Neural progenitor cell (in vitro differentiated cells): ENCODE measurements around the gene PEX11G.

Experiments used
- EZH2 ChIP-seq: fragments of 200-600 bp; sonication (generic); IDR thresholded peaks from 2 replicates; pipeline ENCODE4 v1.6.1; 2017; ENCODE audit warnings: antibody characterized with exemption, mild to moderate bottlenecking, moderate library complexity
- EZH2phosphoT487 ChIP-seq: fragments of 200-600 bp; sonication (generic); IDR thresholded peaks from 2 replicates; pipeline ENCODE4 v1.6.1; 2017; ENCODE audit warnings: antibody characterized with exemption
- TF ChIP-seq, protein P1 (sequence below): fragments of 200-600 bp; sonication (generic); IDR thresholded peaks from 2 replicates; pipeline ENCODE4 v1.5.1; 2017; ENCODE audit warnings: antibody characterized with exemption, mild to moderate bottlenecking

DNA sequence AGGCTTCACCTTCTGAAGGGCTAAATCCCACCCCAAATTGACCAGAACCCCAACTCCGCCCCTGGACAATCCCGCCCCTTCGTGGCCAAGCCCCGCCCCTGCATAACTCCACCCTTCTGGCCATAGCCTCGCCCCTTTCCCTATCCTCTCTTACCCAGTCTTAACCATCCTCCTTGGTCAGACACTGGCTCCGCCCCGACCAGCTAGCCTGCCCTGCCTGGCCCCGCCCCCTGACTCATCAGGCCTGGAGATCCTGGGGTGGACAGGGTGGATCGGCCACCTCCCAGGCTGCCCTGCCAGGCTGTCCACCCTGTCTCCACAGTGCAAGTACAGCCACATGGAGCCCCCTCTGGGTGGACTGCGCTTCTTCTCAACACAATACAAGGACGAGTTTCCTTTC is 19.0 kb upstream of the PEX11G start:
- TF ChIP-seq, protein P1, sequence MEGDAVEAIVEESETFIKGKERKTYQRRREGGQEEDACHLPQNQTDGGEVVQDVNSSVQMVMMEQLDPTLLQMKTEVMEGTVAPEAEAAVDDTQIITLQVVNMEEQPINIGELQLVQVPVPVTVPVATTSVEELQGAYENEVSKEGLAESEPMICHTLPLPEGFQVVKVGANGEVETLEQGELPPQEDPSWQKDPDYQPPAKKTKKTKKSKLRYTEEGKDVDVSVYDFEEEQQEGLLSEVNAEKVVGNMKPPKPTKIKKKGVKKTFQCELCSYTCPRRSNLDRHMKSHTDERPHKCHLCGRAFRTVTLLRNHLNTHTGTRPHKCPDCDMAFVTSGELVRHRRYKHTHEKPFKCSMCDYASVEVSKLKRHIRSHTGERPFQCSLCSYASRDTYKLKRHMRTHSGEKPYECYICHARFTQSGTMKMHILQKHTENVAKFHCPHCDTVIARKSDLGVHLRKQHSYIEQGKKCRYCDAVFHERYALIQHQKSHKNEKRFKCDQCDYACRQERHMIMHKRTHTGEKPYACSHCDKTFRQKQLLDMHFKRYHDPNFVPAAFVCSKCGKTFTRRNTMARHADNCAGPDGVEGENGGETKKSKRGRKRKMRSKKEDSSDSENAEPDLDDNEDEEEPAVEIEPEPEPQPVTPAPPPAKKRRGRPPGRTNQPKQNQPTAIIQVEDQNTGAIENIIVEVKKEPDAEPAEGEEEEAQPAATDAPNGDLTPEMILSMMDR, result no peak
- TF ChIP-seq EZH2 (no peak), EZH2phosphoT487 (no peak)
